ENCODE results near the gene RAI14. TPM values are rescaled to one million over a fixed set of nuclear protein-coding genes. Genes with fewer than 3 reads are reported as not detected.
A peak's percentile ranks its signal among the peaks of the same experiment; 100 is the strongest.

RAI14 gene
- total RNA-seq, 1 experiment from 2014 or later, result 23.6 TPM

GRCh38 chr5:34707451-34708107 is 51.5 kb downstream of the RAI14 start:
- no peak overlapping the region for H3K27ac ChIP-seq (ENCODE audit: low read depth, low read length, poor library complexity, severe bottlenecking)
- peak; percentile 36 for DNase-seq (ENCODE audit: low spot score)
- H3K9me3 ChIP-seq (ENCODE audit: low read depth, low read length, poor library complexity, severe bottlenecking), result no peaks in the 10 kb centered on the region
- H3K27me3 ChIP-seq (replicated peaks; ENCODE audit: insufficient read depth, low read depth, low read length, poor library complexity), result no peaks in the 10 kb centered on the region
- no peak overlapping the region for H3K4me3 ChIP-seq (ENCODE audit: low read depth, low read length, poor library complexity, severe bottlenecking)
- no peak for TF ChIP-seq EZH2 (IDR thresholded peaks at IDR 0.05; ENCODE audit: borderline replicate concordance, low read depth, low read length, poor library complexity, severe bottlenecking)
- TF ChIP-seq CTCF (conservative IDR thresholded peaks at IDR 0.05; ENCODE audit: low read depth, low read length), result no peak
- BruUV-seq (replicated peaks), result no TSS peak
- ChIA-PET CTCF (no interaction called here), POLR2A (ENCODE audit: low non-redundant PET) (no interaction called here)
- no peaks in the 10 kb centered on the region for H3K36me3 ChIP-seq (ENCODE audit: insufficient read depth, low read length, poor library complexity, severe bottlenecking)
- peaks cover 8% of the 10 kb centered on the region for H3K4me1 ChIP-seq (ENCODE audit: insufficient read depth, low read length, poor library complexity, severe bottlenecking)
- intact Hi-C loops (cut with micrococcal nuclease; ENCODE audit: unreplicated experiment), result no loop called here

GRCh38 chr5:34708777-34709176 is 52.6 kb downstream of the RAI14 start:
- no peak overlapping the region for H3K4me3 ChIP-seq (ENCODE audit: low read depth, low read length, poor library complexity, severe bottlenecking)
- H3K27me3 ChIP-seq (replicated peaks; ENCODE audit: insufficient read depth, low read depth, low read length, poor library complexity), result no peaks in the 10 kb centered on the region
- DNase-seq (ENCODE audit: low spot score), result no peak
- intact Hi-C loops (cut with micrococcal nuclease; ENCODE audit: unreplicated experiment), result no loop called here
- H3K4me1 ChIP-seq (ENCODE audit: insufficient read depth, low read length, poor library complexity, severe bottlenecking), result peaks cover 8% of the 10 kb centered on the region
- BruUV-seq (replicated peaks), result no TSS peak
- ChIA-PET CTCF (no interaction called here), POLR2A (ENCODE audit: low non-redundant PET) (no interaction called here)
- no peaks in the 10 kb centered on the region for H3K36me3 ChIP-seq (ENCODE audit: insufficient read depth, low read length, poor library complexity, severe bottlenecking)
- H3K9me3 ChIP-seq (ENCODE audit: low read depth, low read length, poor library complexity, severe bottlenecking), result no peaks in the 10 kb centered on the region
- TF ChIP-seq EZH2 (IDR thresholded peaks at IDR 0.05; ENCODE audit: borderline replicate concordance, low read depth, low read length, poor library complexity, severe bottlenecking), result no peak
- TF ChIP-seq CTCF (conservative IDR thresholded peaks at IDR 0.05; ENCODE audit: low read depth, low read length), result no peak
- H3K27ac ChIP-seq (ENCODE audit: low read depth, low read length, poor library complexity, severe bottlenecking), result no peak overlapping the region

- TF ChIP-seq CTCF (conservative IDR thresholded peaks at IDR 0.05; ENCODE audit: low read depth, low read length) (no peak), EZH2 (IDR thresholded peaks at IDR 0.05; ENCODE audit: borderline replicate concordance, low read depth, low read length, poor library complexity, severe bottlenecking) (no peak)
- ChIA-PET POLR2A (ENCODE audit: low non-redundant PET) (no interaction called here), CTCF (no interaction called here)
- BruUV-seq (replicated peaks), result no TSS peak
- H3K9me3 ChIP-seq (ENCODE audit: low read depth, low read length, poor library complexity, severe bottlenecking), result no peaks in the 10 kb centered on the region
- H3K36me3 ChIP-seq (ENCODE audit: insufficient read depth, low read length, poor library complexity, severe bottlenecking), result no peaks in the 10 kb centered on the region
- intact Hi-C loops (cut with micrococcal nuclease; ENCODE audit: unreplicated experiment), result no loop called here
- no peak for DNase-seq (ENCODE audit: low spot score)
- no peaks in the 10 kb centered on the region for H3K27me3 ChIP-seq (replicated peaks; ENCODE audit: insufficient read depth, low read depth, low read length, poor library complexity)
- H3K27ac ChIP-seq (ENCODE audit: low read depth, low read length, poor library complexity, severe bottlenecking), result no peak overlapping the region
- no peak overlapping the region for H3K4me3 ChIP-seq (ENCODE audit: low read depth, low read length, poor library complexity, severe bottlenecking)
- H3K4me1 ChIP-seq (ENCODE audit: insufficient read depth, low read length, poor library complexity, severe bottlenecking), result peaks cover 8% of the 10 kb centered on the region
Measured at GRCh38 chr5:34709861-34710673, 53.9 kb downstream of the RAI14 start.

Measured in A673 (cell line).